Activated naive CD8-positive, alpha-beta T cell treated with anti-CD3 and anti-CD28 coated beads, Interleukin-2, amount 50 U/mL, for 16 hours (primary cell): Measurements from ENCODE around the gene TEX14.
"Not testable (repeated sequence)": the region's sequence is repeated elsewhere in the genome, so short reads cannot be mapped to it uniquely, and the experiment has no call there.

Experiments used
- DNase-seq: peaks from one replicate; pipeline ENCODE4 v3.0.0-alpha.2; 2020; ENCODE audit warnings: low read depth, low spot score

The TEX14 gene

GRCh38 chr17:58568044-58568799 is 123.6 kb downstream of the TEX14 start:
- DNase-seq, result no peak

- DNase-seq, result no peak
These were observed 126.2 kb downstream of the TEX14 start for GRCh38 chr17:58565389-58566311.

GRCh38 chr17:58564971-58565370 is 126.9 kb downstream of the TEX14 start:
- no peak for DNase-seq

- DNase-seq, result no peak
These were observed 127.6 kb downstream of the TEX14 start for GRCh38 chr17:58564243-58564642.

- DNase-seq, result no peak
These were observed 131.3 kb downstream of the TEX14 start for GRCh38 chr17:58560511-58560910.

- DNase-seq, result no peak
These were observed 133.9 kb downstream of the TEX14 start for GRCh38 chr17:58557981-58558380.

GRCh38 chr17:58556833-58557250 is 135.0 kb downstream of the TEX14 start:
- no peak for DNase-seq

- DNase-seq, result not testable (repeated sequence)
These were observed 136.7 kb downstream of the TEX14 start for GRCh38 chr17:58555109-58555508.

- DNase-seq, result no peak
These were observed 150.6 kb downstream of the TEX14 start for GRCh38 chr17:58541249-58541648.

- DNase-seq, result no peak
These were observed 152.1 kb downstream of the TEX14 start for GRCh38 chr17:58539698-58540097.

- DNase-seq, result no peak
These were observed 152.9 kb downstream of the TEX14 start for GRCh38 chr17:58538811-58539409.

- no peak for DNase-seq
These were observed 154.6 kb downstream of the TEX14 start for GRCh38 chr17:58537266-58537665.

GRCh38 chr17:58536542-58536941 is 155.3 kb downstream of the TEX14 start:
- no peak for DNase-seq

GRCh38 chr17:58535431-58535830 is 156.4 kb downstream of the TEX14 start:
- DNase-seq, result no peak

GRCh38 chr17:58534901-58535421 is 156.9 kb downstream of the TEX14 start:
- no peak for DNase-seq

GRCh38 chr17:58534331-58534730 is 157.5 kb downstream of the TEX14 start:
- DNase-seq, result no peak

GRCh38 chr17:58533616-58534188 is 158.1 kb downstream of the TEX14 start:
- DNase-seq, result no peak

GRCh38 chr17:58532555-58532951 is 159.3 kb downstream of the TEX14 start:
- DNase-seq, result no peak

- DNase-seq, result no peak
These were observed 159.9 kb downstream of the TEX14 start for GRCh38 chr17:58531661-58532554.

GRCh38 chr17:58531122-58531521 is 160.7 kb downstream of the TEX14 start:
- DNase-seq, result no peak

GRCh38 chr17:58530655-58531054 is 161.2 kb downstream of the TEX14 start:
- no peak for DNase-seq
